ENCODE results near the gene PPP6R3.

- no peak for TF ChIP-seq EZH2 (IDR thresholded peaks at IDR 0.05; ENCODE audit: borderline replicate concordance, low read length)
- TF ChIP-seq, protein P1, sequence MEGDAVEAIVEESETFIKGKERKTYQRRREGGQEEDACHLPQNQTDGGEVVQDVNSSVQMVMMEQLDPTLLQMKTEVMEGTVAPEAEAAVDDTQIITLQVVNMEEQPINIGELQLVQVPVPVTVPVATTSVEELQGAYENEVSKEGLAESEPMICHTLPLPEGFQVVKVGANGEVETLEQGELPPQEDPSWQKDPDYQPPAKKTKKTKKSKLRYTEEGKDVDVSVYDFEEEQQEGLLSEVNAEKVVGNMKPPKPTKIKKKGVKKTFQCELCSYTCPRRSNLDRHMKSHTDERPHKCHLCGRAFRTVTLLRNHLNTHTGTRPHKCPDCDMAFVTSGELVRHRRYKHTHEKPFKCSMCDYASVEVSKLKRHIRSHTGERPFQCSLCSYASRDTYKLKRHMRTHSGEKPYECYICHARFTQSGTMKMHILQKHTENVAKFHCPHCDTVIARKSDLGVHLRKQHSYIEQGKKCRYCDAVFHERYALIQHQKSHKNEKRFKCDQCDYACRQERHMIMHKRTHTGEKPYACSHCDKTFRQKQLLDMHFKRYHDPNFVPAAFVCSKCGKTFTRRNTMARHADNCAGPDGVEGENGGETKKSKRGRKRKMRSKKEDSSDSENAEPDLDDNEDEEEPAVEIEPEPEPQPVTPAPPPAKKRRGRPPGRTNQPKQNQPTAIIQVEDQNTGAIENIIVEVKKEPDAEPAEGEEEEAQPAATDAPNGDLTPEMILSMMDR (conservative IDR thresholded peaks at IDR 0.05 in 1 of 2, IDR thresholded peaks at IDR 0.05 in 1 of 2; ENCODE audit: extremely low read depth in 1 of 2, insufficient read depth in 1 of 2, low read depth in 1 of 2, low read length in 2 of 2), result no peak
Measured at GRCh38 chr11:68457216-68457897, 3.2 kb upstream of the PPP6R3 start.
